ENCODE results near the gene MBP. TPM values are rescaled to one million over a fixed set of nuclear protein-coding genes. Genes with fewer than 3 reads are reported as not detected.
A peak's percentile ranks its signal among the peaks of the same experiment; 100 is the strongest.

MBP gene
- total and polyA plus RNA-seq, 2 of the 13 experiments (the other 11 are each of a cell fraction or from before 2014, with no cell fraction given), result 5.0 to 8.5 TPM

DNA sequence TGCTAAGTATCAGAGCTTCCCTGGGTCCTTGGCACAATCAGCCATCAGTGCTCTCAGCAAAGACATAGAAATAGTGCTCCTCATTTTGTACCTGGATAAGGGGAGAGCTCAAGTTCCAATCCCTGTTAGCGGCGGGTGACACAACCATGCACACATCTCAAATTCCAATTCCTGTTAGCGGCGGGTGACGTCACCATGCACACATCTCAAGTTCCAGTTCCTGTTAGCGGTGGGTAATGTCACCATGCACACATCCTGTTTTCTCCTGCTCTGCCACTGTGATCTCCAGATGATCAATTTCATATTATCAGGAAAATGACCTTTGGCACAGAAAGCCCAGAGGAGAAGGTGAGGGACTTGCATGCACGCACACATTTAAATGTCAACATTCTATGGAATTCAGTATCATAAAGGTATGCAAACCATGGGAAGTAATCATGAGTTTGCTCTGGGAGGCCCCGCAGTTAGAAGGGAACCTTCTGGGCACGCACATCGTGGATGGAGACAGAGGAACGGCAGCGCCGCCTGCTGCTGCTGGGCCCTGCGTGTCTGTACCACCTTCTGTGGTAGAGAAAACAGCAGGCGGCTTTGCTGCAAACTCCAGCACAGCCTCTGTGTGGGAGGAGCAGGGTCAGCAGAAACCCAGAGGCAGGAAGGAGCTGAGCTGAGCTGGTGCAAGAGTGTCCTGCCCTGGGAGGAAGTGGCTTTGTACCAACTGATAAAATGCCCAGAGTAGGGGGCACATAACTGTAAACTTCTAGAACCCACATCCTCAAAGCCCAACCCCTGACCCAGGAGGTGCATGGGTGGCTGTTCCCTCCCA, 77.8 kb downstream of the MBP start (continued):
- TF ChIP-seq, protein P1, sequence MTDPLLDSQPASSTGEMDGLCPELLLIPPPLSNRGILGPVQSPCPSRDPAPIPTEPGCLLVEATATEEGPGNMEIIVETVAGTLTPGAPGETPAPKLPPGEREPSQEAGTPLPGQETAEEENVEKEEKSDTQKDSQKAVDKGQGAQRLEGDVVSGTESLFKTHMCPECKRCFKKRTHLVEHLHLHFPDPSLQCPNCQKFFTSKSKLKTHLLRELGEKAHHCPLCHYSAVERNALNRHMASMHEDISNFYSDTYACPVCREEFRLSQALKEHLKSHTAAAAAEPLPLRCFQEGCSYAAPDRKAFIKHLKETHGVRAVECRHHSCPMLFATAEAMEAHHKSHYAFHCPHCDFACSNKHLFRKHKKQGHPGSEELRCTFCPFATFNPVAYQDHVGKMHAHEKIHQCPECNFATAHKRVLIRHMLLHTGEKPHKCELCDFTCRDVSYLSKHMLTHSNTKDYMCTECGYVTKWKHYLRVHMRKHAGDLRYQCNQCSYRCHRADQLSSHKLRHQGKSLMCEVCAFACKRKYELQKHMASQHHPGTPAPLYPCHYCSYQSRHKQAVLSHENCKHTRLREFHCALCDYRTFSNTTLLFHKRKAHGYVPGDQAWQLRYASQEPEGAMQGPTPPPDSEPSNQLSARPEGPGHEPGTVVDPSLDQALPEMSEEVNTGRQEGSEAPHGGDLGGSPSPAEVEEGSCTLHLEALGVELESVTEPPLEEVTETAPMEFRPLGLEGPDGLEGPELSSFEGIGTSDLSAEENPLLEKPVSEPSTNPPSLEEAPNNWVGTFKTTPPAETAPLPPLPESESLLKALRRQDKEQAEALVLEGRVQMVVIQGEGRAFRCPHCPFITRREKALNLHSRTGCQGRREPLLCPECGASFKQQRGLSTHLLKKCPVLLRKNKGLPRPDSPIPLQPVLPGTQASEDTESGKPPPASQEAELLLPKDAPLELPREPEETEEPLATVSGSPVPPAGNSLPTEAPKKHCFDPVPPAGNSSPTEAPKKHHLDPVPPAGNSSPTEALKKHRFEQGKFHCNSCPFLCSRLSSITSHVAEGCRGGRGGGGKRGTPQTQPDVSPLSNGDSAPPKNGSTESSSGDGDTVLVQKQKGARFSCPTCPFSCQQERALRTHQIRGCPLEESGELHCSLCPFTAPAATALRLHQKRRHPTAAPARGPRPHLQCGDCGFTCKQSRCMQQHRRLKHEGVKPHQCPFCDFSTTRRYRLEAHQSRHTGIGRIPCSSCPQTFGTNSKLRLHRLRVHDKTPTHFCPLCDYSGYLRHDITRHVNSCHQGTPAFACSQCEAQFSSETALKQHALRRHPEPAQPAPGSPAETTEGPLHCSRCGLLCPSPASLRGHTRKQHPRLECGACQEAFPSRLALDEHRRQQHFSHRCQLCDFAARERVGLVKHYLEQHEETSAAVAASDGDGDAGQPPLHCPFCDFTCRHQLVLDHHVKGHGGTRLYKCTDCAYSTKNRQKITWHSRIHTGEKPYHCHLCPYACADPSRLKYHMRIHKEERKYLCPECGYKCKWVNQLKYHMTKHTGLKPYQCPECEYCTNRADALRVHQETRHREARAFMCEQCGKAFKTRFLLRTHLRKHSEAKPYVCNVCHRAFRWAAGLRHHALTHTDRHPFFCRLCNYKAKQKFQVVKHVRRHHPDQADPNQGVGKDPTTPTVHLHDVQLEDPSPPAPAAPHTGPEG (CRISPR knock-in tag; IDR thresholded peaks at IDR 0.05), result 0 out of 2 replicates have a peak, but pooled peaks have one; percentile 22
- no peak for TF ChIP-seq ZNF468 (CRISPR knock-in tag; IDR thresholded peaks at IDR 0.05)
- 0 out of 2 replicates have a peak, but pooled peaks have one; percentile 28 for TF ChIP-seq ZBTB26 (CRISPR knock-in tag; IDR thresholded peaks at IDR 0.05; ENCODE audit: borderline replicate concordance)
- peak; percentile 24; the same call in 1 of the 2 replicates for TF ChIP-seq MAFF (IDR thresholded peaks at IDR 0.05; ENCODE audit: low read depth, low read length)
- 0 out of 3 replicates have a peak, but pooled peaks have one; percentile 25 for TF ChIP-seq MXI1 (IDR thresholded peaks at IDR 0.05; ENCODE audit: borderline replicate concordance, low read depth, low read length)
- no peak for TF ChIP-seq SETDB1 (CRISPR knock-in tag; IDR thresholded peaks at IDR 0.05; ENCODE audit: borderline replicate concordance)
- TF ChIP-seq, protein P2, sequence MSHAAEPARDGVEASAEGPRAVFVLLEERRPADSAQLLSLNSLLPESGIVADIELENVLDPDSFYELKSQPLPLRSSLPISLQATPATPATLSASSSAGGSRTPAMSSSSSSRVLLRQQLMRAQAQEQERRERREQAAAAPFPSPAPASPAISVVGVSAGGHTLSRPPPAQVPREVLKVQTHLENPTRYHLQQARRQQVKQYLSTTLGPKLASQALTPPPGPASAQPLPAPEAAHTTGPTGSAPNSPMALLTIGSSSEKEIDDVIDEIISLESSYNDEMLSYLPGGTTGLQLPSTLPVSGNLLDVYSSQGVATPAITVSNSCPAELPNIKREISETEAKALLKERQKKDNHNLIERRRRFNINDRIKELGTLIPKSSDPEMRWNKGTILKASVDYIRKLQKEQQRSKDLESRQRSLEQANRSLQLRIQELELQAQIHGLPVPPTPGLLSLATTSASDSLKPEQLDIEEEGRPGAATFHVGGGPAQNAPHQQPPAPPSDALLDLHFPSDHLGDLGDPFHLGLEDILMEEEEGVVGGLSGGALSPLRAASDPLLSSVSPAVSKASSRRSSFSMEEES (CRISPR knock-in tag; IDR thresholded peaks at IDR 0.05), result 0 out of 2 replicates have a peak, but pooled peaks have one; percentile 44
- TF ChIP-seq FOXC1 (CRISPR knock-in tag; IDR thresholded peaks at IDR 0.05; ENCODE audit: borderline replicate concordance), result 0 out of 2 replicates have a peak, but pooled peaks have one; percentile 49
- TF ChIP-seq ZMYM2 (CRISPR knock-in tag; IDR thresholded peaks at IDR 0.05), result peak; percentile 49; the same call in 1 of the 2 replicates
- TF ChIP-seq RXRA (CRISPR knock-in tag; IDR thresholded peaks at IDR 0.05), result peak; percentile 66; the same call in 1 of the 2 replicates
- TF ChIP-seq MYC (CRISPR knock-in tag; IDR thresholded peaks at IDR 0.05; ENCODE audit: borderline replicate concordance), result peak; percentile 82; the same call in 1 of the 2 replicates
- TF ChIP-seq MTF1 (CRISPR knock-in tag; IDR thresholded peaks at IDR 0.05), result no peak
- TF ChIP-seq, protein P3, sequence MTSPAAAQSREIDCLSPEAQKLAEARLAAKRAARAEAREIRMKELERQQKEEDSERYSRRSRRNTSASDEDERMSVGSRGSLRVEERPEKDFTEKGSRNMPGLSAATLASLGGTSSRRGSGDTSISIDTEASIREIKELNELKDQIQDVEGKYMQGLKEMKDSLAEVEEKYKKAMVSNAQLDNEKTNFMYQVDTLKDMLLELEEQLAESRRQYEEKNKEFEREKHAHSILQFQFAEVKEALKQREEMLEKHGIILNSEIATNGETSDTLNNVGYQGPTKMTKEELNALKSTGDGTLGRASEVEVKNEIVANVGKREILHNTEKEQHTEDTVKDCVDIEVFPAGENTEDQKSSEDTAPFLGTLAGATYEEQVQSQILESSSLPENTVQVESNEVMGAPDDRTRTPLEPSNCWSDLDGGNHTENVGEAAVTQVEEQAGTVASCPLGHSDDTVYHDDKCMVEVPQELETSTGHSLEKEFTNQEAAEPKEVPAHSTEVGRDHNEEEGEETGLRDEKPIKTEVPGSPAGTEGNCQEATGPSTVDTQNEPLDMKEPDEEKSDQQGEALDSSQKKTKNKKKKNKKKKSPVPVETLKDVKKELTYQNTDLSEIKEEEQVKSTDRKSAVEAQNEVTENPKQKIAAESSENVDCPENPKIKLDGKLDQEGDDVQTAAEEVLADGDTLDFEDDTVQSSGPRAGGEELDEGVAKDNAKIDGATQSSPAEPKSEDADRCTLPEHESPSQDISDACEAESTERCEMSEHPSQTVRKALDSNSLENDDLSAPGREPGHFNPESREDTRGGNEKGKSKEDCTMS (CRISPR knock-in tag; conservative IDR thresholded peaks at IDR 0.05), result no peak
- no peak for TF ChIP-seq MTA3 (CRISPR knock-in tag; IDR thresholded peaks at IDR 0.05)
- TF ChIP-seq ZNF326 (CRISPR knock-in tag; IDR thresholded peaks at IDR 0.05; ENCODE audit: borderline replicate concordance), result no peak
- TF ChIP-seq TBP (CRISPR knock-in tag; IDR thresholded peaks at IDR 0.05), result no peak
- peak; percentile 80 for TF ChIP-seq ZNF605 (CRISPR knock-in tag; IDR thresholded peaks at IDR 0.05)

All from HepG2 (cell line).